GM12892 (cell line): ENCODE measurements around the gene ZNF571.

Experiments used
- POLR2A ChIP-seq: IDR thresholded peaks from 2 replicates; pipeline ENCODE4 v1.6.1; 2011; ENCODE audit warnings: low read depth, low read length, control low read depth
- POLR2AphosphoS5 ChIP-seq: IDR thresholded peaks from 2 replicates; pipeline ENCODE4 v1.6.1; 2011; ENCODE audit warnings: low read depth, low read length, control low read depth
- TAF1 ChIP-seq: IDR thresholded peaks from 2 replicates; pipeline ENCODE4 v1.6.1; 2011; ENCODE audit warnings: low read depth, mild to moderate bottlenecking, control low read depth, low read length, borderline replicate concordance

DNA sequence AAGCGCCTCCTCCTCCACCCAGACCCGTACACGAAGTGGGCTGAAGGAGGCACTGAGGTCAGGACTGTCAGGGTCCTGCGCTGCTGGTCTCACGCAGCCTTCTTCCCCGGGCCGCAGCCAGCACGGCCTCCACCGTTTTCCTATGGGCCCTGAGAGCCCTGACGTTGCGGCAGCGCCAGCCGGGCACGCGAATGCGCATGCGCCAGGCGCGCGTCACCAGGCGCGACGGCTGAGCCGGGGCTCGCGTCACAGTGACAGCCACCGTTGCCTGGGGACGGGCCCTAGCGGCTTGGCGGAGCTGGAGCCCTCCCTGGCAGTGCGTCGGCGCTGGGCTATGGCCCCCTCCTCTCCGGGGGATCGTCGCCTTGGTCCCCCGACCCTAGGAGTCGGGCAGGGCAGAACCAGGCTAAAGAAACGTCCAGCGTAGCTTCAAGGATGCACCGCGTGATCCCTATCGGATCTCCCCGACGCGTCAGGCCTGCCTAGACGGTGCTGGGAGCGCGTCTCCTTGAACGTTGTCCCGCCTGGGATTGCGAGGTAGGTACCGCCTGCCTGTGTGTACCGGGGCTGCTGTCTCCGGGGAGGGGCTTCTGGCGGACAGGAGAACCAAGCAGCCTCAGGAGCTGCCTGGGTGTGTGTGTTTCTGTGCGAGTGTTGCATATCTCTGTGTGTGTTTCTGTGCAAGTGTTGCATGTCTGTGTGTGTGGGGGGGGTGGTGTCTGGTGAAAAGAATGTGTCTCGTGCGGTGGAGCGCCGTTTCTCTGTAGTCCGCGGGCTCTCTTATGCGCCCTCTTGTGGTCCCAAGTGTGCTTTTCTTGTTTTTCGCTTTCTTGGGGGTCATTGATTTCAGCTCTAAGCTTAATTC is 43.2 kb downstream of the ZNF571 start:
- TF ChIP-seq POLR2AphosphoS5: no peak
- TF ChIP-seq POLR2A: no peak
- no peak for TF ChIP-seq TAF1
